GM12878 (cell line): ENCODE results near the gene LRP8. TPM values are rescaled to one million over a fixed set of nuclear protein-coding genes. Genes with fewer than 3 reads are reported as not detected.

Source experiments
- BCL11A ChIP-seq: IDR thresholded peaks from 2 replicates; pipeline ENCODE4 v1.6.1; 2011; ENCODE audit warnings: low read depth, low read length
- BMI1 ChIP-seq: fragments of 450-650 bp; IDR thresholded peaks from 2 replicates; pipeline ENCODE4 v1.6.1; 2016; ENCODE audit warnings: mild to moderate bottlenecking, moderate library complexity, borderline replicate concordance
- E2F8 ChIP-seq: fragments of 450-650 bp; IDR thresholded peaks from 2 replicates; pipeline ENCODE4 v1.6.1; 2018; ENCODE audit warnings: mild to moderate bottlenecking, low read depth, moderate library complexity; ENCODE audit not compliant: partially characterized antibody
- E4F1 ChIP-seq: fragments of 450-650 bp; IDR thresholded peaks from 2 replicates; pipeline ENCODE4 v1.6.1; 2018; ENCODE audit warnings: borderline replicate concordance, mild to moderate bottlenecking; ENCODE audit not compliant: partially characterized antibody
- EED ChIP-seq: sonication (generic); IDR thresholded peaks from 2 replicates; pipeline ENCODE4 v1.6.1; 2016; ENCODE audit warnings: antibody characterized with exemption, low read depth
- GATAD2B ChIP-seq: fragments of 450-650 bp; conservative IDR thresholded peaks from 2 replicates; pipeline ENCODE4 v1.6.1; 2017; ENCODE audit warnings: low read depth, mild to moderate bottlenecking, moderate library complexity
- IKZF1 ChIP-seq: fragments of 450-650 bp; conservative IDR thresholded peaks from 2 replicates; pipeline ENCODE4 v1.6.1; 2017; ENCODE audit warnings: antibody characterized with exemption, mild to moderate bottlenecking
- IRF5 ChIP-seq: fragments of 450-650 bp; IDR thresholded peaks from 2 replicates; pipeline ENCODE4 v1.6.1; 2017; ENCODE audit warnings: borderline replicate concordance
- MEF2B ChIP-seq: fragments of 450-650 bp; IDR thresholded peaks from 2 replicates; pipeline ENCODE4 v1.6.1; 2018; ENCODE audit warnings: mild to moderate bottlenecking, moderate library complexity; ENCODE audit not compliant: partially characterized antibody, poor library complexity, severe bottlenecking
- MTA2 ChIP-seq: fragments of 450-650 bp; IDR thresholded peaks from 2 replicates; pipeline ENCODE4 v1.6.1; 2016; ENCODE audit warnings: low read depth, mild to moderate bottlenecking, moderate library complexity
- NBN ChIP-seq: fragments of 450-650 bp; IDR thresholded peaks from 2 replicates; pipeline ENCODE4 v1.6.1; 2016
- NFIC ChIP-seq: IDR thresholded peaks from 2 replicates; pipeline ENCODE4 v1.6.1; 2012; ENCODE audit warnings: low read depth, mild to moderate bottlenecking, inconsistent platforms, low read length, moderate library complexity
- NKRF ChIP-seq: fragments of 450-650 bp; conservative IDR thresholded peaks from 2 replicates; pipeline ENCODE4 v1.6.1; 2017; ENCODE audit warnings: mild to moderate bottlenecking, moderate library complexity
- PKNOX1 ChIP-seq: fragments of 450-650 bp; IDR thresholded peaks from 2 replicates; pipeline ENCODE4 v1.6.1; 2016; ENCODE audit warnings: mild to moderate bottlenecking
- PML ChIP-seq: IDR thresholded peaks from 2 replicates; pipeline ENCODE4 v1.6.1; 2012; ENCODE audit warnings: low read length, inconsistent platforms
- SIN3A ChIP-seq: IDR thresholded peaks from 2 replicates; pipeline ENCODE4 v1.6.1; 2012; ENCODE audit warnings: low read depth, low read length, improper control_type of control experiment
- SKIL ChIP-seq: fragments of 450-650 bp; IDR thresholded peaks from 2 replicates; pipeline ENCODE4 v1.6.1; 2017; ENCODE audit warnings: mild to moderate bottlenecking, low read depth, inconsistent platforms; ENCODE audit not compliant: poor library complexity, severe bottlenecking
- ZNF274 ChIP-seq: IDR thresholded peaks from one replicate; pipeline ENCODE4 v1.8.0; 2011; ENCODE audit not compliant: insufficient read length, insufficient read depth
- polyA plus RNA-seq, 11 experiments: library from polyadenylated mRNA; depleted of rRNA in 4 of 11; unstranded in 6 of 11; stranded (reverse) in 5 of 11; fragments of >200 nt; fragmentation: Nextera tagmentation in 4 of 11; fragmentation: Illumina TruSeq in 1 of 11; extraction: Ambion mirVana in 4 of 11; extraction: Trizol in 1 of 11; gene quantifications; 1 replicate in 1 of 11; 2 replicates in 10 of 11; pipeline versions ENCODE4 v1.2.1 to v1.2.3, GENCODE V29; 2011 to 2016; ENCODE audit warnings: inconsistent platforms in 2 of 11, missing spikeins in 2 of 11, low read depth in 1 of 11
- total RNA-seq, 4 experiments: library from RNA; depleted of rRNA in 3 of 4; stranded (reverse); fragments of >200 nt in 3 of 4; fragmentation: Illumina TruSeq in 1 of 4; extraction: Trizol in 1 of 4; gene quantifications; 2 replicates each; pipeline versions ENCODE4 v1.2.1 to v1.2.3, GENCODE V29; 2013 to 2021

Gene LRP8
- total and polyA plus RNA-seq, 10 of the 15 experiments (the other 5 are each of a cell fraction or from before 2014, with no cell fraction given): 2.8 to 40.5 (median 22.3) TPM

- peak; percentile 32 for TF ChIP-seq SKIL
- no peak for TF ChIP-seq GATAD2B
- TF ChIP-seq ZNF274: no peak
- TF ChIP-seq IKZF1: peak; percentile 88
- TF ChIP-seq NKRF: no peak
- TF ChIP-seq PML: no peak
- peak; percentile 59 for TF ChIP-seq MEF2B
- TF ChIP-seq PKNOX1: peak; percentile 69; the same call in 1 of the 2 replicates
- no peak for TF ChIP-seq E2F8
- TF ChIP-seq NFIC: no peak
- TF ChIP-seq E4F1: no peak
- no peak for TF ChIP-seq BCL11A
- TF ChIP-seq SIN3A: no peak
- TF ChIP-seq EED: peak; percentile 50
- TF ChIP-seq BMI1: peak; percentile 62; the same call in 1 of the 2 replicates
- TF ChIP-seq NBN: peak; percentile 60
- TF ChIP-seq MTA2: peak; percentile 58; the same call in 1 of the 2 replicates
- TF ChIP-seq IRF5: no peak
Measured at GRCh38 chr1:53296117-53296749, 31.6 kb downstream of the LRP8 start (continued).
